Transverse colon (tissue), 4 donors: ENCODE data around the gene HSF2BP.
"Not testable (repeated sequence)": the region's sequence is repeated elsewhere in the genome, so short reads cannot be mapped to it uniquely, and the experiment has no call there.

Source experiments
- EP300 ChIP-seq: sonication (generic); formaldehyde crosslinking; IDR thresholded peaks from one replicate; pipeline ENCODE4 v1.6.1; 2017; ENCODE audit warnings: antibody characterized with exemption, low read depth
- POLR2A ChIP-seq: fragments of 450-650 bp; IDR thresholded peaks from one replicate; pipeline ENCODE4 v1.6.1; 2016; ENCODE audit warnings: antibody characterized with exemption, mild to moderate bottlenecking, moderate library complexity
- POLR2AphosphoS5 ChIP-seq, 3 donors: sonication (generic); formaldehyde crosslinking; IDR thresholded peaks; one replicate each; pipeline ENCODE4 v1.6.1; 2016; ENCODE audit warnings: antibody characterized with exemption in 3 of 3
- TF ChIP-seq, protein P1 (sequence below), 5 experiments: fragments of 200-600 bp in 3 of 5; fragments of 450-650 bp in 2 of 5; sonication (generic) in 3 of 5; IDR thresholded peaks; 1 replicate in 2 of 5; 2 replicates in 3 of 5; pipeline ENCODE4 v1.5.1; 2016 to 2017; ENCODE audit warnings: antibody characterized with exemption in 5 of 5, inconsistent platforms in 3 of 5, mild to moderate bottlenecking in 2 of 5, moderate library complexity in 1 of 5

DNA sequence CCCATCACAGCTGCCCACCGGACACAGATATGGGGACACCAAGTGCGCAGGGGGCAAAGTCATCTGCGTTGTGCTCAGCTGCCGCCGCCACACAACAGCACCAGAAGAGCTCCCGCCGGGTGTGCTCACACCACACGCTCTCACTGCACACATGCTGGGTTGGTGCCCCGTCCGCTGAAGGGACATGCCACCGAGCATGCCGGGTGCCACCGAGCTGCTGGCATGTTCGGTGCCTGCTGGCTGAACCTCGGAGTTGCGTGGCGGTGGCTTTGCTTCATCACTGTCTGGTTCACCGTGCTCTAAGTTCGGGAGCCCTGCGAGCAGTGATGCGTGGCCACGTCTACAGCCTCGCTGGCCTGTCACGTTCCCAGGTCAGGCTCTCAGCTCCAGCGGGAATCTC, 174.3 kb downstream of the HSF2BP start:
- TF ChIP-seq POLR2A; POLR2AphosphoS5 (IDR thresholded peaks at IDR 0.05); EP300: not testable (repeated sequence)
- TF ChIP-seq, protein P1, sequence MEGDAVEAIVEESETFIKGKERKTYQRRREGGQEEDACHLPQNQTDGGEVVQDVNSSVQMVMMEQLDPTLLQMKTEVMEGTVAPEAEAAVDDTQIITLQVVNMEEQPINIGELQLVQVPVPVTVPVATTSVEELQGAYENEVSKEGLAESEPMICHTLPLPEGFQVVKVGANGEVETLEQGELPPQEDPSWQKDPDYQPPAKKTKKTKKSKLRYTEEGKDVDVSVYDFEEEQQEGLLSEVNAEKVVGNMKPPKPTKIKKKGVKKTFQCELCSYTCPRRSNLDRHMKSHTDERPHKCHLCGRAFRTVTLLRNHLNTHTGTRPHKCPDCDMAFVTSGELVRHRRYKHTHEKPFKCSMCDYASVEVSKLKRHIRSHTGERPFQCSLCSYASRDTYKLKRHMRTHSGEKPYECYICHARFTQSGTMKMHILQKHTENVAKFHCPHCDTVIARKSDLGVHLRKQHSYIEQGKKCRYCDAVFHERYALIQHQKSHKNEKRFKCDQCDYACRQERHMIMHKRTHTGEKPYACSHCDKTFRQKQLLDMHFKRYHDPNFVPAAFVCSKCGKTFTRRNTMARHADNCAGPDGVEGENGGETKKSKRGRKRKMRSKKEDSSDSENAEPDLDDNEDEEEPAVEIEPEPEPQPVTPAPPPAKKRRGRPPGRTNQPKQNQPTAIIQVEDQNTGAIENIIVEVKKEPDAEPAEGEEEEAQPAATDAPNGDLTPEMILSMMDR (IDR thresholded peaks at IDR 0.05), result not testable (repeated sequence)
